HepG2 (cell line): ENCODE measurements around the gene NRBF2. TPM values are rescaled to one million over a fixed set of nuclear protein-coding genes. Genes with fewer than 3 reads are reported as not detected.

Experiments
- ATAC-seq: fragments of 200-7000 bp; cut with Tn5 transposase; 3 replicates; pipeline ENCODE4 v1.9.1; 2020; ENCODE audit warnings: mild to moderate bottlenecking, moderate library complexity
- BruUV-seq: library from RNA; stranded (reverse); fragments of 400-500 nt; replicated peaks from 2 replicates; lab custom pipeline; 2021; lab: Mats Ljungman, UMichigan
- CTCF ChIA-PET: fragments of 300-600 bp; formaldehyde crosslinking; extraction: SDS; loops from one replicate; lab custom pipeline; 2021; ENCODE audit warnings: low total read pairs, inconsistent platforms, low intra/inter-chr PET ratio; lab: Yijun Ruan, JAX
- POLR2A ChIA-PET: fragments of 350-600 bp; sonication (Branson Sonifier 250); formaldehyde crosslinking; loops from one replicate; lab custom pipeline; 2020; ENCODE audit warnings: antibody characterized with exemption, inconsistent platforms; lab: Yijun Ruan, JAX
- DNase-seq: peaks from one replicate; pipeline ENCODE4 v3.0.0-alpha.2; 2015; ENCODE audit warnings: low spot score
- FAIRE-seq: peaks from 3 replicates; lab custom pipeline; 2011; peaks lifted over from hg19 to GRCh38; lab: Jason Lieb, UNC
- H2AFZ ChIP-seq: one replicate; pipeline ENCODE4 v1.6.1; 2011; ENCODE audit warnings: low read length, inconsistent platforms
- H3K27ac ChIP-seq: fragments of 300-600 bp; 3 replicates; pipeline ENCODE4 v1.8.0; 2011; ENCODE audit warnings: mixed run types, mild to moderate bottlenecking, mixed read lengths, low read length, inconsistent platforms; ENCODE audit not compliant: insufficient read depth; ENCODE audit errors: extremely low read length
- H3K27me3 ChIP-seq, 2 experiments: fragments of 200-600 bp in 1 of 2; 2 replicates in 1 of 2; 3 replicates in 1 of 2; pipeline versions ENCODE4 v1.6.0 to v1.8.0; 2011; ENCODE audit warnings: low read length in 2 of 2, mild to moderate bottlenecking in 2 of 2, moderate library complexity in 2 of 2, inconsistent platforms in 1 of 2; ENCODE audit not compliant: insufficient read depth in 2 of 2, control insufficient read depth in 1 of 2
- H3K36me3 ChIP-seq, 2 experiments: fragments of 200-600 bp in 1 of 2; replicated peaks in 1 of 2; 2 replicates in 1 of 2; 3 replicates in 1 of 2; pipeline versions ENCODE4 v1.5.1 to v1.8.0; 2011; ENCODE audit warnings: low read length in 2 of 2, inconsistent platforms in 1 of 2; ENCODE audit not compliant: insufficient read depth in 2 of 2, control insufficient read depth in 1 of 2
- H3K4me1 ChIP-seq: 2 replicates; pipeline ENCODE4 v1.5.1; 2012; ENCODE audit warnings: low read length, inconsistent platforms; ENCODE audit not compliant: insufficient read depth
- H3K4me2 ChIP-seq: 2 replicates; pipeline ENCODE4 v1.6.0; 2011; ENCODE audit warnings: low read depth, low read length, inconsistent platforms
- H3K4me3 ChIP-seq, 3 experiments: fragments of 200-600 bp in 1 of 3; sonication (generic), shearing (Covaris generic) in 1 of 3; replicated peaks in 1 of 3; 2 replicates each; pipeline ENCODE4 v1.5.1; 2011 to 2016; ENCODE audit warnings: low read length in 3 of 3, inconsistent platforms in 2 of 3, low read depth in 2 of 3, mild to moderate bottlenecking in 2 of 3, control low read depth in 1 of 3, mixed read lengths in 1 of 3; ENCODE audit not compliant: insufficient read depth in 1 of 3
- H3K79me2 ChIP-seq: one replicate; pipeline ENCODE4 v1.6.1; 2011; ENCODE audit warnings: low read length, inconsistent platforms; ENCODE audit not compliant: insufficient read depth
- H3K9ac ChIP-seq: 2 replicates; pipeline ENCODE4 v1.6.0; 2011; ENCODE audit warnings: mild to moderate bottlenecking, low read depth, low read length, inconsistent platforms; ENCODE audit not compliant: insufficient read depth
- H3K9me3 ChIP-seq: 2 replicates; pipeline ENCODE4 v1.5.1; 2012; ENCODE audit warnings: mild to moderate bottlenecking, low read length
- H4K20me1 ChIP-seq: 2 replicates; pipeline ENCODE4 v1.6.0; 2011; ENCODE audit warnings: inconsistent platforms, mild to moderate bottlenecking, low read length, moderate library complexity; ENCODE audit not compliant: insufficient read depth
- AFF4 ChIP-seq: sonication (generic); formaldehyde crosslinking; IDR thresholded peaks from 2 replicates; pipeline ENCODE4 v1.4.0; 2020; ENCODE audit warnings: missing genetic modification reagents
- ARNTL ChIP-seq: sonication (generic); formaldehyde crosslinking; IDR thresholded peaks from 2 replicates; pipeline ENCODE4 v1.4.0; 2020; ENCODE audit warnings: mild to moderate bottlenecking, missing genetic modification reagents
- FOXO1 ChIP-seq: sonication (generic); formaldehyde crosslinking; IDR thresholded peaks from 2 replicates; pipeline ENCODE4 v1.4.0; 2020; ENCODE audit warnings: missing genetic modification reagents
- KDM5A ChIP-seq: fragments of 200-600 bp; sonication (generic); IDR thresholded peaks from 2 replicates; pipeline ENCODE4 v1.7.0; 2018; ENCODE audit warnings: antibody characterized with exemption, mild to moderate bottlenecking, low read length, borderline replicate concordance
- SRY ChIP-seq: sonication (generic); formaldehyde crosslinking; IDR thresholded peaks from 2 replicates; pipeline ENCODE4 v1.8.0; 2022; ENCODE audit warnings: mild to moderate bottlenecking, missing genetic modification reagents
- ZNF230 ChIP-seq: sonication (generic); formaldehyde crosslinking; IDR thresholded peaks from 2 replicates; pipeline ENCODE4 v1.4.0; 2020; ENCODE audit warnings: mild to moderate bottlenecking, missing genetic modification reagents
- ZNF512B ChIP-seq: sonication (generic); formaldehyde crosslinking; IDR thresholded peaks from 2 replicates; pipeline ENCODE4 v1.5.1; 2020; ENCODE audit warnings: missing genetic modification reagents, mild to moderate bottlenecking, borderline replicate concordance
- ZNF574 ChIP-seq: sonication (generic); formaldehyde crosslinking; IDR thresholded peaks from 2 replicates; pipeline ENCODE4 v1.4.0; 2020; ENCODE audit warnings: missing genetic modification reagents
- ZNF652 ChIP-seq: IDR thresholded peaks from 2 replicates; pipeline ENCODE4 v1.6.1; 2016; ENCODE audit warnings: low read depth, borderline replicate concordance
- ZNF770 ChIP-seq: sonication (generic); formaldehyde crosslinking; IDR thresholded peaks from 2 replicates; pipeline ENCODE4 v1.5.0; 2020; ENCODE audit warnings: mild to moderate bottlenecking, missing genetic modification reagents
- ZNF816 ChIP-seq: sonication (generic); formaldehyde crosslinking; IDR thresholded peaks from 2 replicates; pipeline ENCODE4 v1.8.0; 2022; ENCODE audit warnings: missing genetic modification reagents, mild to moderate bottlenecking, borderline replicate concordance
- WGBS: methylation state at CpG from one replicate; pipeline ENCODE4 v1.1.6; 2017; ENCODE audit warnings: low lambda C conversion rate; 5-methylcytosine and 5-hydroxymethylcytosine counted together
- in situ Hi-C: cut with HindIII; loops from 2 replicates; pipeline ENCODE4 v1.10.0; 2017; ENCODE audit warnings: low pct_unique_long_range_greater_than_20kb; ENCODE audit not compliant: extremely low pct_ligation_motif_present
- intact Hi-C: fragments of 100-400 bp; cut with micrococcal nuclease; formaldehyde crosslinking; loops from one replicate; pipeline ENCODE4 v1.10.0; 2022; ENCODE audit not compliant: unreplicated experiment
- polyA plus RNA-seq, 8 experiments: library from polyadenylated mRNA; depleted of rRNA in 3 of 8; stranded (reverse) in 7 of 8; unstranded in 1 of 8; fragments of >200 nt; fragmentation: Illumina TruSeq in 4 of 8; extraction: Trizol in 4 of 8; gene quantifications; 2 replicates each; pipeline versions ENCODE4 v1.2.1 to v1.2.3, GENCODE V29; 2011 to 2016; ENCODE audit warnings: low read depth in 4 of 8, missing spikeins in 1 of 8, mixed read lengths in 1 of 8; ENCODE audit not compliant: insufficient read depth in 1 of 8
- total RNA-seq, 5 experiments: library from RNA; depleted of rRNA; stranded (reverse); fragments of >200 nt; fragmentation: Illumina TruSeq; extraction: Trizol; gene quantifications; 2 replicates each; pipeline ENCODE4 v1.2.3, GENCODE V29; 2016; ENCODE audit warnings: low read depth in 1 of 5

Gene NRBF2
- total and polyA plus RNA-seq, 2 of the 13 experiments (the other 11 are each of a cell fraction or from before 2014, with no cell fraction given): 20.0 to 28.4 TPM

GRCh38 chr10:63154546-63155387, 21.6 kb downstream of the NRBF2 start:
- H3K27me3 ChIP-seq: no peaks in the 10 kb centered on the region; a peak in 1 of 5 replicates
- H3K4me3 ChIP-seq: no peak overlapping the region
- FAIRE-seq (no peak), DNase-seq (no peak), ATAC-seq (no peak)
- no peak for TF ChIP-seq ARNTL
- TF ChIP-seq ZNF574 (CRISPR knock-in tag): no peak
- TF ChIP-seq AFF4 (CRISPR knock-in tag): no peak
- TF ChIP-seq SRY (CRISPR knock-in tag): no peak
- TF ChIP-seq ZNF816 (CRISPR knock-in tag): no peak
- TF ChIP-seq ZNF770 (CRISPR knock-in tag): no peak
- no peak for TF ChIP-seq ZNF512B (CRISPR knock-in tag)
- TF ChIP-seq ZNF230 (CRISPR knock-in tag): no peak
- TF ChIP-seq ZNF652 (CRISPR knock-in tag): no peak
- TF ChIP-seq FOXO1 (CRISPR knock-in tag): no peak
- no peak for TF ChIP-seq KDM5A
- no peak overlapping the region for H3K4me2 ChIP-seq
- peaks cover 4% of the 10 kb centered on the region; the same call in 1 of the 2 replicates for H4K20me1 ChIP-seq
- ChIA-PET POLR2A (no interaction called here), CTCF (no interaction called here)
- intact Hi-C loops: loop anchor here (5.0 kb wide), 1 partner anchor 542 kb away; no protein-coding TSS in a partner anchor
- in situ Hi-C loops: loop anchor here (5.0 kb wide), 1 partner anchor 557 kb away; no protein-coding TSS in a partner anchor
- no TSS peak for BruUV-seq
- H3K36me3 ChIP-seq: peaks cover 10 to 38% of the 10 kb centered on the region in 2 experiments; a peak in 4 of 5 replicates
- 94% methylated on average over 6 of the region's 6 CpGs for WGBS
- H3K4me1 ChIP-seq: no peaks in the 10 kb centered on the region
- H3K79me2 ChIP-seq: no peaks in the 10 kb centered on the region
- no peaks in the 10 kb centered on the region for H3K9me3 ChIP-seq
- no peak overlapping the region for H3K27ac ChIP-seq
- no peak overlapping the region for H3K9ac ChIP-seq
- H2AFZ ChIP-seq: no peak overlapping the region
